Bronchial epithelial cell (primary cell): Measurements from ENCODE around the gene CFAP74. TPM values are rescaled to one million over a fixed set of nuclear protein-coding genes. Genes with fewer than 3 reads are reported as not detected.

ENCODE experiments used
- DNase-seq: peaks from one replicate; pipeline ENCODE4 v3.0.0-alpha.2; 2010; ENCODE audit warnings: low read depth
- FAIRE-seq: peaks from 2 replicates; lab custom pipeline; 2011; peaks lifted over from hg19 to GRCh38; lab: Jason Lieb, UNC
- H3K27me3 ChIP-seq: 2 replicates; pipeline ENCODE4 v1.5.1; 2011; ENCODE audit warnings: low read length; ENCODE audit not compliant: control insufficient read depth, insufficient read depth
- H3K36me3 ChIP-seq: 2 replicates; pipeline ENCODE4 v1.5.1; 2011; ENCODE audit warnings: low read length; ENCODE audit not compliant: control insufficient read depth, insufficient read depth
- H3K4me3 ChIP-seq: 2 replicates; pipeline ENCODE4 v1.5.1; 2011; ENCODE audit warnings: mild to moderate bottlenecking, low read depth, low read length, control low read depth
- total RNA-seq: library from RNA; depleted of rRNA; stranded (reverse); fragments of >200 nt; gene quantifications from 2 replicates; pipeline ENCODE4 v1.2.1, GENCODE V29; 2014
- TF ChIP-seq, protein P1 (sequence below): IDR thresholded peaks from 2 replicates; pipeline ENCODE4 v1.5.1; 2011; ENCODE audit warnings: mild to moderate bottlenecking, moderate library complexity, low read length, control low read depth, inconsistent platforms; ENCODE audit not compliant: insufficient read depth, severe bottlenecking

CFAP74 gene
- total RNA-seq, 1 donor from 2014 or later = not detected

DNA sequence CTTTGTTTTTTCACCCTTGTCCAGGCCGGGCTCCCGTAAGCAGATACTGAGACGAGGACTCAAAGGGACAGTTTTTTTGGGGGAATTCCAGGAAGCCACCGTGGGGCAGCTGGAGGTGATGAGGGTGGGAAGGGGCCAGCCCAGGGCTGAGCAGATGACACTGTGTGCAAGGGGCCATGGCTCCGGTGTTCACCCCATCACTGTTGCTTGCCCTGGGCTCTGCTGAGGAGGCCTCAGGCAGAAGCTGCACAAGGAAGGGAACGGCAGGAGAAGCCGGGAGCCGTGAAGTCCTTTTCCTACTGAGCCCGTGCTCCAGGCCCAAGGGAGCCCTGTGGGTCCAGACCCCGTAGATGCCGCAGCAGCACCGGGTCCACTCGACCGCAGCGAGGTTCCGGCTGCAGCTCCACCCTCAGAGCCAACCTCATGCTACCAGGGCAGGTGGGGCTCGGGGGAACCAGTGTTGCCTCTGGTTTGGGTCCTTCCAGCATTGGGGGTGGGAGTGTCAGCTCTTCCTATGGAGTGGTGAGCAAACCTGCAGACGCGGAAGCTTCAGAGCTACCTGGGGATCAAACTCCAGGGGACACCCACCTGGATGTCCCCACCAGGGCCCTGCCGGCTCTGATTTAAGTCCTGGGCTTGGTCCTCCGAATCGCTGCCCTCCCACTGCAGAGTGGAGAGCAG, 92.8 kb downstream of the CFAP74 start:
- no peak for FAIRE-seq
- DNase-seq = no peak

DNA sequence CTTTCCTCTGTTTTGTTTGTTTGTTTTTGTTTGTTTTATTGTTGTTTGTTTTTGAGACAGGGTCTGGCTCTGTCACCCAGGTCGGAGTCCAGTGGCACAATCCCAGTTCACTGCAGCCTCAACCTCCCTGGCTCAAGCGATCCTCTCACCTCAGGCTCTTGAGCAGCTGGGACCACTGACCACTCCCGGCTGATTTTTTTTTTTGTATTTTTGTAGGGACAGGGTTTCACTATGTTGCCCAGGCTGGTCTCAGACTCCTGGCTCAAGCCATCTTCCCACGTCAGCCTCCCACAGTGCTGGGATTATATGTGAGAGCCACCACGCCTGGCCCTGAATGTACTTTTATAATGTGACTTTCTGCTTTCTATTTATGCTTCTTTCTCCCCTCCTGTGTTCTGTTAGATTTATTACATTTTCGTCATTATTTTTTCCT, 93.5 kb downstream of the CFAP74 start:
- DNase-seq (no peak), FAIRE-seq (no peak)
- Histone ChIP-seq H3K4me3 (no peak overlapping the region), H3K27me3 (no peaks in the 10 kb centered on the region), H3K36me3 (no peaks in the 10 kb centered on the region)
- TF ChIP-seq, protein P1, sequence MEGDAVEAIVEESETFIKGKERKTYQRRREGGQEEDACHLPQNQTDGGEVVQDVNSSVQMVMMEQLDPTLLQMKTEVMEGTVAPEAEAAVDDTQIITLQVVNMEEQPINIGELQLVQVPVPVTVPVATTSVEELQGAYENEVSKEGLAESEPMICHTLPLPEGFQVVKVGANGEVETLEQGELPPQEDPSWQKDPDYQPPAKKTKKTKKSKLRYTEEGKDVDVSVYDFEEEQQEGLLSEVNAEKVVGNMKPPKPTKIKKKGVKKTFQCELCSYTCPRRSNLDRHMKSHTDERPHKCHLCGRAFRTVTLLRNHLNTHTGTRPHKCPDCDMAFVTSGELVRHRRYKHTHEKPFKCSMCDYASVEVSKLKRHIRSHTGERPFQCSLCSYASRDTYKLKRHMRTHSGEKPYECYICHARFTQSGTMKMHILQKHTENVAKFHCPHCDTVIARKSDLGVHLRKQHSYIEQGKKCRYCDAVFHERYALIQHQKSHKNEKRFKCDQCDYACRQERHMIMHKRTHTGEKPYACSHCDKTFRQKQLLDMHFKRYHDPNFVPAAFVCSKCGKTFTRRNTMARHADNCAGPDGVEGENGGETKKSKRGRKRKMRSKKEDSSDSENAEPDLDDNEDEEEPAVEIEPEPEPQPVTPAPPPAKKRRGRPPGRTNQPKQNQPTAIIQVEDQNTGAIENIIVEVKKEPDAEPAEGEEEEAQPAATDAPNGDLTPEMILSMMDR = no peak

More for the DNA sequence above, 92.8 kb downstream of the CFAP74 start:
- Histone ChIP-seq H3K4me3 (no peak overlapping the region), H3K36me3 (no peaks in the 10 kb centered on the region), H3K27me3 (no peaks in the 10 kb centered on the region)
- TF ChIP-seq, protein P1 = no peak

DNA sequence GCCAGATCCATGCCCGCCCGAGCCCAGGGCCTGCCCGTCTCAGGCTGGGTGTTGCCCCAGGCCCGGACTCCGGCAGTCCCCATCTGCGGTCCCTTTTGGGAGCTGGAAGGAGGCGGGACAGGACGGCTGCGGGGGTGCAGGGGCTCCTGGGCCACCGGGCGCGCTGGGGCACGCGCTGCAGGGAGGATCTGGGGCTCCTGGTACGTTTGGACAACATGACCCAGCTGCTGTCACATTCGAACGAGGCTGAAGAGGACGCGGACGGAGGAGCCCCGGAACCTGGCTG, 95.1 kb downstream of the CFAP74 start:
- DNase-seq (peak; percentile 10), FAIRE-seq (no peak)
- Histone ChIP-seq H3K27me3 (no peaks in the 10 kb centered on the region), H3K36me3 (no peaks in the 10 kb centered on the region), H3K4me3 (peak overlapping the region; percentile 57)
- TF ChIP-seq, protein P1 = no peak

DNA sequence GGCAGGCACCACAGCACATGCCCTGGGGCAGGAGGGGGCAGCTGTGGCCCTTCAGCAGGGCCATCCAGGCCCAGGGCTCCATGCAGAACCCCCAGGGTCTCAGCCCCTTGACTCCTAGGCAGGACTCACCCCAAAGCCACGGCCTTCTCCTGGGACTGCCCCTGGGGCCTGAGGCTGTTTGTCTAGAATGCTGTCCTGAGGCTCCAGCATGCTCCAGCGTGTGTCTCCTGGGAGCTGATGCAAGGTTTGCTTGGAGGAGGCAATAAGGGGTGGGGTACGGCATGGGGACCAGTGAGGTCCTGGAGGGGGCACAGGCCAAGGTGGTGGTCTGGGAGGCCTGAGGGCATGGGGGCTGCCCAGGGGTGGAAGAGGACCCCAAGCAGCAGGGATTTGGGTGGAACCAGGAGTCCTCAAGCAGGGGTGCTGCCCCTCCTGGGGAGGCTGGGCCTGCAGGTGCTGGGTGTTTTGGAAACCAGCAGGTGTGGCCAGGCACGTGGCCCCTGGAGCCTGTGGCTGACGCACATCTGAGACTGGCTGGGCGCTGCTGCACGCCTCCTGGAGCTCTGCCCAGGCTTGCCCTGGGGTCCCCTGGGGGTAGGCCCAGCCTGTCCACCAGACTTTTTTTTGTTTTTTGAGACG, 96.4 kb downstream of the CFAP74 start:
- Histone ChIP-seq H3K36me3 (no peaks in the 10 kb centered on the region), H3K27me3 (no peaks in the 10 kb centered on the region), H3K4me3 (no peak overlapping the region)
- TF ChIP-seq, protein P1 = no peak
- FAIRE-seq = no peak
- peak; percentile 63 for DNase-seq

DNA sequence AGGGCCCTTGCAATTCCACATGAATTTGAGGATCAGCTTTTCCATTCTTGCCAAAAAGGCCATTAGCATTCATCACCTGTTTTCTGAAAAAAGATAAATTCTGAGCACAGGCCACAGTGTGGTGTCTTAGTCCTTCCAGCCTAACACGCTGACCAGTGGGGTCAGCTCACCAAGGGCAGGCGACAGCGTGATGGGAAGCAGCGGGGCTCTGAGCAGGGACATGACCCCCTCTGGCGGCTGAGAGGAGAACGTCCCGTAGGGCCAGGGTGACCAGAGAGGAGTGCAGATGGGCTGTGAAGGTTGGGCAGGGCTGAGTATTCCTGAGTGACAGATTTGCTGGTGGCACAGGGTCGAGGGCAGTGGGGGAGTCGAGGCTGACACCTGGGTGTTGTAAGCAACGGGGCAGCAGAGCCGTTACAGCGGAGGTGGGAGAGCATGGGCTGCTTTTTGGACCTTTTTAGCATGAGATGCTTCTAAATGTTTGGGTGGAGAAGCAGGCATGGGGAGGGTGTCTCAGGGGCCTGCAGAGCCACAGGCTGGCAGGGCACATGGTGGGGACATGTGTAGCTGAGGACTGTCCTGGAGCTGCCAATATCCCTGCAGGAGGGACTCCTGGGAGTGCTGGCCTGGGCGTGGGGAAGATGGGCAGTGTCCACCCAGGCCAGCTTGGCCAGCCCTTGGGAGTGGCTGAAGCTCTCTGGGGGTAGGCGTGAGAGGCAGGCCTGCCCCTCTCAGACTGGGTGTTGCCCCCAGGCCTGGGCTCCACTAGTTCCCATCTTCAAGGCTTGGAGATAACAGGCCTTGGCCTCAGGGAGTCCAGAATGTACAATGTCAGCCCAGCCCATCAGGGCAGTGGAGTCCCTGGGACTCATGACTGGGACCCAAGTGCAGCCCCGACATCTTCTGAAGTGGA, 97.1 kb downstream of the CFAP74 start:
- no peak for FAIRE-seq
- no peak overlapping the region for H3K4me3 ChIP-seq

More for the DNA sequence above, 97.1 kb downstream of the CFAP74 start:
- TF ChIP-seq, protein P1 = peak; percentile 94
- no peaks in the 10 kb centered on the region for H3K36me3 ChIP-seq
- no peaks in the 10 kb centered on the region for H3K27me3 ChIP-seq
- peak; percentile 55 for DNase-seq
